HL-60 (cell line): ENCODE results near the gene RHO.

Source experiments
- DNase-seq, 2 experiments: peaks; one replicate each; pipeline ENCODE4 v3.0.0-alpha.2; 2010 to 2020; ENCODE audit warnings: low read depth in 1 of 2, low spot score in 1 of 2
- H3K27ac ChIP-seq: fragments of 250-450 bp; sonication (Bioruptor Pico); replicated peaks from 2 replicates; pipeline ENCODE4 v1.5.1; 2020; ENCODE audit warnings: mild to moderate bottlenecking, moderate library complexity
- H3K27me3 ChIP-seq: fragments of 250-450 bp; sonication (Bioruptor Pico); 2 replicates; pipeline ENCODE4 v1.5.1; 2021; ENCODE audit warnings: mild to moderate bottlenecking, moderate library complexity; ENCODE audit not compliant: insufficient read depth, poor library complexity, severe bottlenecking
- H3K4me3 ChIP-seq: replicated peaks from 2 replicates; pipeline ENCODE4 v1.5.1; 2011; ENCODE audit warnings: mild to moderate bottlenecking, control low read depth, low read length; ENCODE audit not compliant: insufficient read depth
- CTCF ChIP-seq: IDR thresholded peaks from one replicate; pipeline ENCODE4 v1.5.1; 2011; ENCODE audit warnings: low read length, control low read depth, inconsistent platforms; ENCODE audit not compliant: insufficient read depth
- GABPA ChIP-seq: IDR thresholded peaks from 2 replicates; pipeline ENCODE4 v1.6.1; 2012; ENCODE audit warnings: low read depth
- POLR2AphosphoS5 ChIP-seq: IDR thresholded peaks from 2 replicates; pipeline ENCODE4 v1.6.1; 2012; ENCODE audit warnings: low read depth
- REST ChIP-seq: IDR thresholded peaks from 2 replicates; pipeline ENCODE4 v1.6.1; 2012; ENCODE audit warnings: low read depth; ENCODE audit not compliant: insufficient replicate concordance
- SPI1 ChIP-seq: IDR thresholded peaks from 2 replicates; pipeline ENCODE4 v1.6.1; 2012; ENCODE audit warnings: low read depth, mild to moderate bottlenecking, borderline replicate concordance

Gene RHO

GRCh38 chr3:129502641-129503408, 25.6 kb upstream of the RHO start:
- H3K27ac ChIP-seq, result no peak overlapping the region
- TF ChIP-seq POLR2AphosphoS5, result no peak
- no peak for TF ChIP-seq GABPA
- no peak for TF ChIP-seq REST
- no peak for TF ChIP-seq CTCF
- no peak for TF ChIP-seq SPI1
- DNase-seq, result no peak
- H3K27me3 ChIP-seq, result no peaks in the 10 kb centered on the region
- H3K4me3 ChIP-seq, result no peak overlapping the region

GRCh38 chr3:129503471-129504291, 24.8 kb upstream of the RHO start:
- Histone ChIP-seq H3K27me3 (no peaks in the 10 kb centered on the region), H3K4me3 (no peak overlapping the region), H3K27ac (no peak overlapping the region)
- DNase-seq, result no peak
- TF ChIP-seq REST (no peak), CTCF (no peak), GABPA (no peak), POLR2AphosphoS5 (no peak), SPI1 (no peak)

GRCh38 chr3:129504471-129505100, 23.9 kb upstream of the RHO start:
- Histone ChIP-seq H3K27me3 (no peaks in the 10 kb centered on the region), H3K27ac (no peak overlapping the region), H3K4me3 (no peak overlapping the region)
- no peak for TF ChIP-seq CTCF
- no peak for DNase-seq
